ENCODE measurements around the gene PCDHA13.

Gene PCDHA13

GRCh38 chr5:140883927-140884697 is 2.2 kb downstream of the PCDHA13 start:
- ATAC-seq (replicated peaks; ENCODE audit: extremely low read depth, poor library complexity, severe bottlenecking) (no peak), DNase-seq (ENCODE audit: low spot score in 2 of 2) (no peak)
- Mint-ChIP-seq H3K36me3 (ENCODE audit: insufficient read depth) (no peaks in the 10 kb centered on the region), H3K4me3 (no peak overlapping the region), H3K27ac (ENCODE audit: low read depth) (no peak overlapping the region), H3K4me1 (no peaks in the 10 kb centered on the region), H3K9me3 (peaks cover 8% of the 10 kb centered on the region), H3K27me3 (peaks cover 40% of the 10 kb centered on the region)

DNA sequence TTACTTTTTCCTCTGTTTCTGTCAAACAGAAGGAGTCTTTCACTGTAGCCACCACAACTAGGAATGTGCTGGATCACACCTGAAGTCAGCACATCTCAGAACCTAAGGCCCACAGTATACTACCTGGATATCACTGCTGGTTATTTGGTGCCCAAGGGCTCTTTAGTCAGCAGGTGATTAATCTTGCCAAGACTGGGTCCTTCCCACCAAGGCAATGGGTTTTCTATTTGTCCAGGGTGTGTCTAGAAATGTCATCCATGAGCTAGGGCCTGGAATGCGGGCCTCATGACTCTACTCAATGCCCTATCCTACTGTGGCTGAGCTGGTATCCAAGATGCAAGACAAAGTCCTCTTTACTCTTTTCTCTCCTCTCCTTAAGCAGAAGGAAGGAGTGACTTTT is 34.4 kb downstream of the PCDHA13 start:
- ATAC-seq (replicated peaks; ENCODE audit: extremely low read depth, poor library complexity, severe bottlenecking), result no peak

DNA sequence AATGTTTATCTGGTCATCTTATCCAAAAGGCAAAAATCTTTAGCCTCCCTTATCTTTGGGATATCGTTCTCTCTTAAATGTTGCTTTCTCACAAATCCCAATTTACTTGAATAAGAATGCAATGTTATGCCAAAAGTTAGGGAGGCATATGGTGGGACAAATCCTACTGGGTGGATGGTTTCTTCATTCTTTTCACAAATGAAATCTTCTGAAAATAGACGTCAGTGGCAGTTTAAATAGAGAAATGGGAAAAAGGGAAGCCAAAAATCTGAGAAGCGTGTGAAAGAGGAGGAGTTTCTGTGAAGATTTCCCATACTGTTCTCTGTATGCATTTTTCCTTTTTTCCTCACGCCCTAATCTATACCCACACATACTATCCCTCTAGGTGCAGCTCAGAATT is 41.7 kb downstream of the PCDHA13 start:
- no peak overlapping the region for H3K27ac Mint-ChIP-seq (ENCODE audit: low read depth)
- H3K27me3 Mint-ChIP-seq, result peaks cover 38% of the 10 kb centered on the region
- peaks cover 2% of the 10 kb centered on the region for H3K36me3 Mint-ChIP-seq (ENCODE audit: insufficient read depth)
- ATAC-seq (replicated peaks; ENCODE audit: extremely low read depth, poor library complexity, severe bottlenecking) (no peak), DNase-seq (ENCODE audit: low spot score in 2 of 2) (no peak)
- H3K9me3 Mint-ChIP-seq, result no peaks in the 10 kb centered on the region
- no peaks in the 10 kb centered on the region for H3K4me1 Mint-ChIP-seq
- no peak overlapping the region for H3K4me3 Mint-ChIP-seq

More for the DNA sequence above, 34.4 kb downstream of the PCDHA13 start:
- Mint-ChIP-seq H3K27ac (ENCODE audit: low read depth) (no peak overlapping the region), H3K36me3 (ENCODE audit: insufficient read depth) (no peaks in the 10 kb centered on the region), H3K4me1 (no peaks in the 10 kb centered on the region), H3K4me3 (no peak overlapping the region), H3K27me3 (no peaks in the 10 kb centered on the region), H3K9me3 (peaks cover 9% of the 10 kb centered on the region)
- DNase-seq (ENCODE audit: low spot score in 2 of 2), result no peak

DNA sequence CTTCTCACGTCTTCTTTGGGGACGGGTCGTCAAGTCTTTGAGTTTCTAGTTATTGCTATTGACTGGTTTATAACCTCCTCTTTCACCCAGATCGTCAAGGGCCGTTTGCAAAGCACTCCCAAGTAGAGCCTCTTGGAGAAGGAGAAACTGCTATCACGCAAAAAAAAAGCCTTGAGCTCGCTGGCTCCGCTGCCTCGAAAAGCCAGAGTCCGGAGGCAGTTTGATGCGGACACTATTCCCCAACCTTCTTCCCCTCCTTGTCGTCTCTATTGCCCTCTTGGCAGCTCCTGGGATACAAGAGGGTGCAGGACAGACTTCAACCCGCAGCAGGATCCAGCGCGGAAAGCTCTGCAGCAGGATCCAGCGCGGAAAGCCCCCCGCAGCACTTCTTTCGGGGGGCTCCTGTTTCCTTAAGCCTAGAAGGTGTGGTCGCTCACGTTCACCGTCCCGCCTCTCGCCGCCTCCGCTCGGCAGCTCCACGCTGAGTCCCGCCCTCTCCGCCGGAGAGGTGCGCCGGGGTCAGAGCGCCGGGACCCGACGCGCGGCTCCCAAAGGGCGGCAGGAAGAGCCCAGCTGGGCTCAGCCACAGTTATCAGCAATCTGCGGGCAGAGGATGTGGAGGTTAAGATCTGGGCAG is 44.0 kb downstream of the PCDHA13 start, which contains the start of gene PCDHAC1:
PCDHAC1 (plus strand) TSS at position 494 of the 637 bp plus-strand sequence. CDS start 594 bp downstream, outside the sequence.
- no peaks in the 10 kb centered on the region for H3K4me1 Mint-ChIP-seq
- H3K4me3 Mint-ChIP-seq, result peak within 1 kb of the TSS; percentile 34
- DNase-seq (ENCODE audit: low spot score in 2 of 2) (no peak), ATAC-seq (replicated peaks; ENCODE audit: extremely low read depth, poor library complexity, severe bottlenecking) (no peak)
- no peaks in the 10 kb centered on the region for H3K9me3 Mint-ChIP-seq
- peaks cover 2% of the 10 kb centered on the region for H3K36me3 Mint-ChIP-seq (ENCODE audit: insufficient read depth)
- peaks cover 55% of the 10 kb centered on the region for H3K27me3 Mint-ChIP-seq
- no peak within 1 kb of the TSS for H3K27ac Mint-ChIP-seq (ENCODE audit: low read depth)

DNA sequence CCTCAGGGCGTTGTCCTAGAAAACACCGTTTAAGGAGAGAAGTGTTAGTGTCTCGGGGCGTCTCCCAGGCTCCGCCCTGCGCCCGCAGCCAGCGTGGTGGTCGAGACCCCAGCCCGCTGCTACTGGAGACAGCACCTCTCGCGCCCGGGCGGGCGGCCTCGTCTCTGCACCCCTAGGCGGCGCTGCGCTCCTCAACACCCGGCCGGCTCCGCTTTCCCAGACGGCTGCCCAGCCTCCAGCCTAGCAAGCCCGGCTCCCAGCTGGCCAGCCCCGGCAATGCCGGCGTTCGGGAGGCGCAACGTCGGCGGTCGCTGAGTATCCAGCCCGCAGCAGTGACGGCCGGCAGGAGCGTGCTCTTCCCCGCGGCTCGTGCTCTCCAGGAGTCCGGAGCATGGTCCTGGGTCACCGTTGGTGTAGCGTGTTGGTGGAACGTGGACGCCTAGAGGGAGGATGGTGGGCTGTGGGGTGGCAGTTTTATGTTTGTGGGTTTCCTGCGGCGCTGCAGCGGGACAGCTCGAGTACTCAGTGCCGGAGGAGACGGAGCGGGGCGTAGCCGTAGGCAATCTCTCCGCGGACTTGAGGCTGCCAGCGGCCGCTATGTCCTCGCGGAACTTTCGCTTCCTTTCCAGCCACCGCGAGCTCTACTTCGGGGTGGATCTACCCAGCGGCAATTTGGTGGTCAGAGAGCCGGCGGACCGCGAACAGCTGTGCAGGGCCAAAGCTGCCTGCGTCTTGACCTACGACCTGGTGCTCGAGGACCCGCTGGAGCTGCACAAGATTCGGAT is 44.7 kb downstream of the PCDHA13 start:
- H3K4me1 Mint-ChIP-seq, result no peaks in the 10 kb centered on the region
- no peak for DNase-seq (ENCODE audit: low spot score in 2 of 2)
- peak overlapping the region; percentile 34 for H3K4me3 Mint-ChIP-seq
- no peaks in the 10 kb centered on the region for H3K9me3 Mint-ChIP-seq
- peaks cover 2% of the 10 kb centered on the region for H3K36me3 Mint-ChIP-seq (ENCODE audit: insufficient read depth)
- H3K27ac Mint-ChIP-seq (ENCODE audit: low read depth), result no peak overlapping the region
- H3K27me3 Mint-ChIP-seq, result peaks cover 59% of the 10 kb centered on the region
- no peak for ATAC-seq (replicated peaks; ENCODE audit: extremely low read depth, poor library complexity, severe bottlenecking)

DNA sequence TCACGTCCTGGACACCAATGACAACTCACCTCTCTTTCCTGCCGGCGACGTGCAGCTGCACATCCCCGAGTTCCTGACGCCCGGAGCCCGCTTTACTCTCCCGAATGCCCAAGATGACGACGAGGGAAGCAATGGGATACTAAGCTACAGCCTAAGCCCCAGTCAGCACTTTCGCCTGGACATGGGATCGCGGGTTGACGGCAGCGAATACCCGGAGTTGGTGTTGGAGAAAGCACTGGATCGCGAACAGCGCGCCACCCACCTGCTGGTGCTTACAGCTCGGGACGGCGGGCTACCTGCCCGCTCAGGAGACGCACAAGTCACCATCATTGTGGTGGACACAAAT is 45.3 kb downstream of the PCDHA13 start:
- Mint-ChIP-seq H3K4me3 (peak overlapping the region; percentile 34), H3K9me3 (no peaks in the 10 kb centered on the region), H3K36me3 (ENCODE audit: insufficient read depth) (peaks cover 2% of the 10 kb centered on the region), H3K27ac (ENCODE audit: low read depth) (no peak overlapping the region), H3K4me1 (no peaks in the 10 kb centered on the region), H3K27me3 (peaks cover 59% of the 10 kb centered on the region)
- DNase-seq (ENCODE audit: low spot score in 2 of 2), result no peak
- no peak for ATAC-seq (replicated peaks; ENCODE audit: extremely low read depth, poor library complexity, severe bottlenecking)
